ENCODE results near the gene MTCH1. TPM values are rescaled to one million over a fixed set of nuclear protein-coding genes. Genes with fewer than 3 reads are reported as not detected.

The MTCH1 gene
- total and polyA plus RNA-seq, 10 donors, result 87.3 to 191 (median 158) TPM

DNA sequence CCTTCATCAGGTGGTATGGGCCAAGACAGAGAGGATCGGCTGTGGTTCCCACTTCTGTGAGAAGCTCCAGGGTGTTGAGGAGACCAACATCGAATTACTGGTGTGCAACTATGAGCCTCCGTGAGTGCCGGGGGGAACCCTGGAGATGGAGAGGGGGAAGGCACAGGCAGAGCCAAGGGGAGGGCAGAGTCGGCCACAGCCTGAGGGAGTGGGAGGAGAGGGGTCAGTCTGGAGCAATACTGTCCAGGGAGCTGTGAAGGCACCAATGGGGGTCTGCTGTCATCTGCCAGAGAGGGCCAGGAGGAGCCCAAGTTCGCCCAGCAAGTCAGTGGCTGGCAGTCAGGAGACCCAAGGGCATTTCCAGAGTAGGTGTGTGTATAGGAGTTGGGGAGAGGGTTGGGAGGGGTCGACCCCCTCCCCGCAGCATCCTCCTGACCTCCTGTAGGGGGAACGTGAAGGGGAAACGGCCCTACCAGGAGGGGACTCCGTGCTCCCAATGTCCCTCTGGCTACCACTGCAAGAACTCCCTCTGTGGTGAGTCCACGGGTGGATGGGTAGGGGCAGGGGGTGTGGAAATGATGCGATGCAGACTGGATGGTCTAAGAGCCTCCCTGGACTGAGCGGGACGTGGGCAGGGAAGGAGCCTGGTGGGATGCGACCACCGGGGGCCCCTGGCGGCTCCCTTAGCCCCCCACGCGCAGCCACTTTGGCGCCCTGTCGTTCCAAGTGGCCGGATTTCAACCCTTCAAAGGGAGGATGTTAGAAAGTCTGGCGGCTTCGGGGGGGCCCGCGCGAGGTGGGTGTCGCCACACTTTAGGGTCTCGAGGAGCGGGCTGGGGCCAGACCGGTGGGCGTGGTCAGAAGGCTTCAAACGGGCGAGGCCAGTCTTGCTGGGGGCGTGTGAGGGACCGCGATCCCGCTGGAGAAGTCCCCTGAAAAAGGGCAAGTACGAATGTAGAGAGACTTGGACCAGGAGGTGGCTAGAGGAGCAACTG, 24.3 kb downstream of the MTCH1 start:
- no peak for TF ChIP-seq CTCF (IDR thresholded peaks at IDR 0.05 in 8 of 11, conservative IDR thresholded peaks at IDR 0.05 in 3 of 11)
- TF ChIP-seq POLR2A (IDR thresholded peaks at IDR 0.05), result no peak
- TF ChIP-seq POLR2AphosphoS5 (IDR thresholded peaks at IDR 0.05), result no peak
- no peaks in the 10 kb centered on the region for H3K9me3 ChIP-seq
- peaks cover 0 to 34% (median 25%) of the 10 kb centered on the region in 6 donors for H3K4me1 ChIP-seq
- DNase-seq, result peak; percentile 66
- H3K27ac ChIP-seq, result no peak overlapping the region
- peaks cover 0 to 6% (median 2%) of the 10 kb centered on the region in 6 donors for H3K36me3 ChIP-seq
- intact Hi-C loops (cut with DNase I; ENCODE audit: low total_unique reads), result loop anchor here (10.0 kb wide), 1 partner anchor 57 kb away; no protein-coding TSS in a partner anchor
- no peak overlapping the region for H3K4me3 ChIP-seq
- peaks cover 0 to 11% (median 0%) of the 10 kb centered on the region in 7 donors for H3K27me3 ChIP-seq (replicated peaks in 1 of 7)
- WGBS, 5 donors, result 47 to 62% (median 52%) methylated on average over 36 to 40 of the region's 40 CpGs

GRCh38 chr6:36959555-36960250, 26.3 kb downstream of the MTCH1 start:
- Histone ChIP-seq H3K27ac (no peak overlapping the region), H3K4me3 (no peak overlapping the region), H3K36me3 (no peaks in the 10 kb centered on the region), H3K9me3 (no peaks in the 10 kb centered on the region), H3K27me3 (replicated peaks in 1 of 7) (peaks cover 0 to 18% (median 0%) of the 10 kb centered on the region in 7 donors), H3K4me1 (peaks cover 0 to 44% (median 28%) of the 10 kb centered on the region in 6 donors)
- intact Hi-C loops (cut with DNase I; ENCODE audit: low total_unique reads), result loop anchor here (10.0 kb wide), 1 partner anchor 55 kb away; no protein-coding TSS in a partner anchor
- peak; percentile 36 for DNase-seq
- TF ChIP-seq POLR2AphosphoS5 (IDR thresholded peaks at IDR 0.05) (no peak), CTCF (IDR thresholded peaks at IDR 0.05 in 8 of 11, conservative IDR thresholded peaks at IDR 0.05 in 3 of 11) (no peak), POLR2A (IDR thresholded peaks at IDR 0.05) (no peak)
- WGBS, 5 donors, result 92 to 96% (median 94%) methylated on average over 12 to 17 of the region's 17 CpGs

DNA sequence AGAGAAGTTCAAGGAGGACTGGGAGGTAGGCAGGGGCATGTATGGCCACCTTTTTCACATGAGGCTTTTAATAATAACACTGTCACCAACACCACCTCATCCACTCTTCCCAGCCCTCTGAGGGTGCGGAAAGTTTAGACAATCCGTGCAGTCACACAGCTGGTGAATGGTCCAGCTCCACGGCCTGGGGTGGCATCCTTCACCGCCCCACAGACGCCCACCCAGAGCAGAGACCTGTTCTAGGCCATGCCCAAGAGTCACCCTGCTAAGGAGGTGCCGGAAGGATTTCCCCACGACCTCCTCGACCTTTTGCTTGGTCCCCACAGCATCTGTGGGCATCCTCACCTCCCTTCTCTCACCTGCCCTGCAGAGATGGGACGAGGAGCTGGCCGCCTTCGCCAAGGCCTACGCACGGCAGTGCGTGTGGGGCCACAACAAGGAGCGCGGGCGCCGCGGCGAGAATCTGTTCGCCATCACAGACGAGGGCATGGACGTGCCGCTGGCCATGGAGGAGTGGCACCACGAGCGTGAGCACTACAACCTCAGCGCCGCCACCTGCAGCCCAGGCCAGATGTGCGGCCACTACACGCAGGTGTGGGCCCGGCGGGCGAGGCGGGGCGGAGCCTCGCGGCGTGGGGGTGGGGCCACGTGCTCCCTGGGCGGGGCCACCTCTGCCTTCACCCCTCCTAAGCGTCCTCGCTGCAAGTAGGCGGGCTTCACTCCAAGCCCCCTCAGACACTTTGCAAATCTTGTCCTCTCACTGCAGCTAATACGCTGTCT, 27.0 kb downstream of the MTCH1 start:
- intact Hi-C loops (cut with DNase I; ENCODE audit: low total_unique reads), result no loop called here
- TF ChIP-seq POLR2AphosphoS5 (IDR thresholded peaks at IDR 0.05) (no peak), CTCF (IDR thresholded peaks at IDR 0.05 in 8 of 11, conservative IDR thresholded peaks at IDR 0.05 in 3 of 11) (no peak), POLR2A (IDR thresholded peaks at IDR 0.05) (no peak)
- peak; percentile 58 for DNase-seq

More for the DNA sequence above, 27.0 kb downstream of the MTCH1 start:
- H3K27ac ChIP-seq, result no peak overlapping the region
- H3K27me3 ChIP-seq (replicated peaks in 1 of 7), result peaks cover 0 to 23% (median 0%) of the 10 kb centered on the region in 7 donors
- no peak overlapping the region for H3K4me3 ChIP-seq
- no peaks in the 10 kb centered on the region for H3K36me3 ChIP-seq
- WGBS, 5 donors, result 85 to 93% (median 87%) methylated on average over 40 to 44 of the region's 44 CpGs
- H3K4me1 ChIP-seq, result peaks cover 0 to 44% (median 27%) of the 10 kb centered on the region in 6 donors
- no peaks in the 10 kb centered on the region for H3K9me3 ChIP-seq
